Upper lobe of left lung (tissue), 4 donors: ENCODE measurements around the gene RDX.

Source experiments
- CTCF ChIP-seq, 6 experiments: fragments of 450-650 bp in 4 of 6; fragments of 200-600 bp in 2 of 6; sonication (generic) in 2 of 6; IDR thresholded peaks; one replicate each; pipeline ENCODE4 v1.5.1; 2016 to 2019; ENCODE audit warnings: antibody characterized with exemption in 6 of 6
- EP300 ChIP-seq, 4 donors: sonication (generic); formaldehyde crosslinking; IDR thresholded peaks; one replicate each; pipeline ENCODE4 v1.5.1; 2017; ENCODE audit warnings: antibody characterized with exemption in 4 of 4, control low read depth in 2 of 4
- POLR2A ChIP-seq, 4 donors: fragments of 450-650 bp; IDR thresholded peaks; one replicate each; pipeline ENCODE4 v1.5.1; 2016 to 2017; ENCODE audit warnings: antibody characterized with exemption in 4 of 4, mild to moderate bottlenecking in 2 of 4
- POLR2AphosphoS5 ChIP-seq, 2 donors: sonication (generic); formaldehyde crosslinking; IDR thresholded peaks; one replicate each; pipeline ENCODE4 v1.5.1; 2017; ENCODE audit warnings: antibody characterized with exemption in 2 of 2

- TF ChIP-seq POLR2A (IDR thresholded peaks at IDR 0.05) (no peak), EP300 (IDR thresholded peaks at IDR 0.05) (no peak), CTCF (IDR thresholded peaks at IDR 0.05) (no peak), POLR2AphosphoS5 (IDR thresholded peaks at IDR 0.05) (no peak)
Observed at GRCh38 chr11:110319501-110319900, 23.1 kb upstream of the RDX start.
